NCI-H1694 (cell line): ENCODE data around the gene MBD3.

ENCODE experiments used
- DNase-seq: peaks from one replicate; lab custom pipeline; 2025; lab: John Stamatoyannopoulos, UW

The MBD3 gene

DNA sequence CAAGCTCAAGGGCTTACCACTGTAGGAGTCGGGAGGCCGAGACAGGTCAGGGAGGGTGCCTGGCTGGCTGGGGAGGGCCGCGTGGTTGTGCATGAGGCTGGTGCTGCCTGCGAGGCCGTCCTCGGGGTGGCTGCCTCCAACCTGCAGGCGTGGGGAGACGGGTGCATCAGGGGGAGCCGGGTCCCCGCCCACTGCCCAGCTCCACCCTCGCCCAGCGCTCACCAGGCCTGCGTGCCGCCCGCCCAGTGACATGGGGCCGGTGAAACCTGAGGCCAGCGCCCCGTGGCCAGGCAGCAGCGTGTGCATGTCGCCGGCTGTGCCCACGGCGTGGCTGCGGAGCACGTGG is 26.4 kb upstream of the MBD3 start:
- no peak for DNase-seq

DNA sequence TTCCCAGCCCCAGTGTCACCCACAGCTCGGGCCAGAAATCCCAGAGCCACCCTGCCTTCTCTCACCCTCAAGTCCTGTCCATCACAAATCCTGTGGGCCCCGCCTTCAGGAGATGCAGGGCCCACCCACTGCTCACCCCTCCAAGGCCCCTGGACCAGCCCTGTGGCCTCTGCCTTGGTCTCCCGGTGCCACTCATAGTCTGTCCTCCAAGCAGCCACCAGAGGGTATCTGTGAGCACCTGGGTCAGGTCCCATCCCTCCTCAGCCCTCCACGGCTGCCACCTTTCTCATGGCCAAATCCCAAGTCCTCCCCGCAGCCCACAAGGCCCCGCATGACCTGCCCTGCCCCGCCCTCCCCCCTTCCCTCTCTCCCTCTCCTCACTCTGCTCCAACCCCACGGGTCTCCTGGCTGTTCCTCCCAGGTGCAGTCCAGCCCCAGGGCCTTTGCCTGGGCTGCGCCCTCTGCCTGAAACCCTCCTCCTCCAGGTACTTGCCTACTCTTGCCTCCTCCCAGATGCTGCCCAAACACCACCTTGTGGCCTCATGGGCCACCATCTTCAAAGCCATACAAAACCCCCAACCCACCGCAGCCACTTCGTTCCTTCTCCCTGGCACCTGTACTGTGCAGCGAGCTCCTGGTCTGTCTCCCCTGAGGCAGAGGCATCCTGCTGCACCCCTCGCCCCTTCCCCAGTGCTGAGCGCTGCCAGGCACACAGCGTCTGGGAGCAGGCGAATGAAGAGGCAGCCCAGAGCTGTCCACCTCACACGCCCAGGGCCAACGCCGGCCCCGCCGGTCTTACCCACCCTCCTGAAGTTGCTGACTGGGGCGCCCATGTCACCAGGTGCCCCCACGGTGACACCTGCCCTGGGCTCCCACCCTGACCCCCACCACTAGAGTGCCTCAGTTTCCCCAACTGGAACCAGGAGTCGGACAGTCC is 25.8 kb upstream of the MBD3 start:
- DNase-seq: no peak

GRCh38 chr19:1616875-1617274 is 24.2 kb upstream of the MBD3 start:
- no peak for DNase-seq

- no peak for DNase-seq
Observed at GRCh38 chr19:1616396-1616795, 23.7 kb upstream of the MBD3 start.

- DNase-seq: no peak
Observed at GRCh38 chr19:1615156-1615765, 22.6 kb upstream of the MBD3 start.

DNA sequence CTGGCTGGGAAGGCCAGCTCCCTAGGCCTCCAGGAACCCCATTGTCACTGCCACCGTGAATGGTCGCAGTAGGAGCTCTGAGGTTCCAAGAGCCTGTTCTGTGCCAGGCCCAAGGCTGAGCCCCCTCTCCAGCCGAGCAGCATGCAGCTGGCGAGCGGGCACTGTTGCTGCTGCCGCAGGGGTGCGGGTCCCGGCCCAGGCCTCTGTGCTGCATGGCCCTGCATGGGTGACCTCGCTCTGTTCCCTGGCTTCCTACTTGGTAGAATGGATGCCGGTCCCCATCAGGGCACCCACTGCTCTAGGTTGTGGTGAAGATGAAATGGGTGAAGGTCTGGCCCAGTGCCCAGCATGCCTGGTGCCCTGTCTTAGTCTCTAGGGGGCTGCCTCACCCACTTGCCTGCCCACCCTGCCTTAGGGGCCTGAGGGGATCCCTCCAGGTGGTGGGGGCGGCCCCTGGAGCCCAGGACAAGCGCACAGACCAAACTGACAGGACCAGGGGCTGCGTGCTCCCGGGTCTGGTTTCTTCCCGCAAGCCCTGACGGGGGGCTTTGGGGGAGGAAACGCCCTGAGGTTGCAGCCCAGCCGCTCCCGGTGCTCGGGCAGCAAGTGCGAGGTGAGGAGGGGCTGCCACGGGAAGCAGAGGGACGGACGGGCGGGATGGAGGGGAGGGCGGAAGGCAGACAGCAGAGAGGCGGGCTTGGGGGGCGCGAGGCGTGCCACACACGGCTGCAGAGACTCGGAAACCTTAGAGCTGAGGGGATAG is 21.3 kb upstream of the MBD3 start:
- DNase-seq: no peak

DNA sequence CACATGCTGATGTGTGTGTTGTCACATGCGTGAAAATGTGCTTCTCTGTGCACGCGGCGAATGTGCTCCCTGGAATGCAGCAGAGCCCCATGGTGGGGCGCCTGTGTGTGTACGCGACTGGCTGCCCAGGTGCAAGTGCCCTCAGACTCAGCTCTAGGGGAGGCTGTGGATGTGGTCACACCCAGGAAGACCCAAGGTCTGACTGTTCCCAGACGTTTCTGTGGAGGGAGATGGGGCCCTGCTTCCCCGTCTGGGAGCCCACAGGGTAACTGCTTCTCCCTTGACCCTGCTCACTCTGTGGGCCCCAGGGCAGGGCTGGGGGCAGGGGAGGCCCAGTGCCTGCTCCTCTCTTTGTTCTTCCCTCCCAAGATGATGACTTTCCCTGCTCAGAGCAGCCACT is 20.5 kb upstream of the MBD3 start:
- no peak for DNase-seq

GRCh38 chr19:1612114-1613086 is 19.7 kb upstream of the MBD3 start:
- no peak for DNase-seq

DNA sequence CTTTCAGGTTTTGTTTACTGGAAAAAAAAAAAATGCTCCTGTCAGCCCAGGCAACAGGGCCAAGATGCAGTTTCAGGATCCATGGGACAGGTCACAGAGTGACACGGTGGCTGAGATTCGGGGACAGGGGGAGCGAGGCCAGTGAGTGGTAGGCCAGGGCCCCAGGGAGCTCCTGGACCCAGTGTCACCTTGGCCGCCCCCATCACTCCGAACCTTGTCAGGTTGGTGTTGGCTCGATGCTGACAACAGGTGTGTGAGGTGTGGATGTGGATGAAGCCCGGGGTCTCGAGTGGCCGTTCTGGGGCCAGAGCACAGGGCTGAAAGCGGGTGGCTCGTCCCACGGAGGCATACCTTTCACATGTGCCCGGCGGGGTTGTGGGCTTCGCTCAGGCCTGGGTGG is 18.7 kb upstream of the MBD3 start:
- no peak for DNase-seq

GRCh38 chr19:1610579-1610978 is 17.9 kb upstream of the MBD3 start:
- DNase-seq: no peak

DNA sequence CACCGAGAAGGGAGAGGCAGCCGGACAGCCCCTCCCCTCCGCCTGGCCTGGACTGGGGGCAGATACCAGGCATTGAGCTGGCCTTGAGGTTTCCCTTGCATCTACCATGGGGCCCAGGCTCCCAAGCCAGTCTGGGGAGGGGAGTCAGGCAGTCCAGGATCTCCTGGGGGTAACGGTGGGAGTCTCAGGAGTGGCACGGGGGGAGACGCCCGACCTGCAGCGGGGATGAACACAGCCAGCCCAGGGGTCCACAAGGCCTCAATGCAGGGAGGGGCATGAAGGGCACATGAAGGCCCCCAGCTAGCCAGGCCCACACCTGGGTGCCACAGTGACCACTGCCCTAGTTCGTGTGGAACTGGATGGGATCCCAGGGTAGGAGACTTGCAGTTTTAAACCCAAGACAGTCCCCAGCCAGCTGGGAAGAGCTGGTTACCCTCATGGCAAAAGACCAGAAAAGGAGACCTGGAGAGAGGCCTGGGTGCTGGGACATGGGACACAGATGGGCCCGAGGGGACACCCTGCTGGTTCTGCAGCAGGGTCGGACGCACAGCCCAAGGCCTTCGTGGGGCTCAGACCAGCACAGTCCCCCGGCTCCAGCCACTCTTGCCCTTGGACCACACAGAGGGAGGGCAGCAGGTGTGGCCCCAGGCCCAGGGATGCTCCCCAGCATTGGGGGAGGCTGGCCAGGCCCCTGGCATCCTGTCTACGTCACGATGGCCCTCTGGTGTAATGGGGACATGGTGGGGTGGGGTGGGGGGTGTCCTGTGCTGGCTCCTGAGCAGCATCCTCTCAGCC is 17.2 kb upstream of the MBD3 start:
- no peak for DNase-seq

GRCh38 chr19:1609103-1609396 is 16.4 kb upstream of the MBD3 start:
- DNase-seq: no peak

DNA sequence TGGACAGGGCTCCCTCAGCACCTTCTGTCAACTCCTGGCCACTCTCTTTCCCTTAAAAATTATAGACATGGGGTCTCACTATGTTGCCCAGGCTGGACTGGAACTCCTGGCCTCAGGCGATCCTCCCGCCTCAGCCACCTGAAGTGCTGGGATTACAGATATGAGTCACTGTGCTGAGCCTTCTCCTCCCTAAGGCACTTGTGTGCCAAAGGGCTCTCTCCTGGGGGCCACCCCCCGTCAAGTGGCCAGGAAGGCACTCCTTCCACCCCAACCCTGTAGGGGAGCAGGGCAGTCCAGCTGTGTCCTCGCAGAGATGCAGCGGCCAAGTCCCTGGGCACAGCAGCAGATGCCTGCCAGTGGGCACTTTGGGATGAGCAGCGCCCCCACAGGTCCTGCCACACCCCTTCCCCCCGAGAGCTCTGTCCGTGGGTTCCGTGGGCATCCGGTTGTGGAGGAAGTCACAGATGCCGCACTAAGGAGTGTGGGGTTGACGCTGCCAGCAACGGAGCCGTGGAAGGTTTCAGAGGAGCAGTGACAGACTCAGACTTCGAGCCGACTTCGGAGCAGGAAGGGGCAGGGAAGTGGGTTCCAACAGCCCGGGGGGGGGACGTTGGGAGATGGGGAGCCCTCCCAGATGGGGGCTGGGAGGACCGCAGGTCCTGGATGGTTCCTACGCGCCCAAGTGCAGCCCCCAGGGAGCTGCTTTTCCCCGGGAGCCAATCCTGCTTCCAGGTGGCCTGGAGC is 15.9 kb upstream of the MBD3 start:
- DNase-seq: no peak

GRCh38 chr19:1606138-1606651 is 13.5 kb upstream of the MBD3 start:
- DNase-seq: no peak

DNA sequence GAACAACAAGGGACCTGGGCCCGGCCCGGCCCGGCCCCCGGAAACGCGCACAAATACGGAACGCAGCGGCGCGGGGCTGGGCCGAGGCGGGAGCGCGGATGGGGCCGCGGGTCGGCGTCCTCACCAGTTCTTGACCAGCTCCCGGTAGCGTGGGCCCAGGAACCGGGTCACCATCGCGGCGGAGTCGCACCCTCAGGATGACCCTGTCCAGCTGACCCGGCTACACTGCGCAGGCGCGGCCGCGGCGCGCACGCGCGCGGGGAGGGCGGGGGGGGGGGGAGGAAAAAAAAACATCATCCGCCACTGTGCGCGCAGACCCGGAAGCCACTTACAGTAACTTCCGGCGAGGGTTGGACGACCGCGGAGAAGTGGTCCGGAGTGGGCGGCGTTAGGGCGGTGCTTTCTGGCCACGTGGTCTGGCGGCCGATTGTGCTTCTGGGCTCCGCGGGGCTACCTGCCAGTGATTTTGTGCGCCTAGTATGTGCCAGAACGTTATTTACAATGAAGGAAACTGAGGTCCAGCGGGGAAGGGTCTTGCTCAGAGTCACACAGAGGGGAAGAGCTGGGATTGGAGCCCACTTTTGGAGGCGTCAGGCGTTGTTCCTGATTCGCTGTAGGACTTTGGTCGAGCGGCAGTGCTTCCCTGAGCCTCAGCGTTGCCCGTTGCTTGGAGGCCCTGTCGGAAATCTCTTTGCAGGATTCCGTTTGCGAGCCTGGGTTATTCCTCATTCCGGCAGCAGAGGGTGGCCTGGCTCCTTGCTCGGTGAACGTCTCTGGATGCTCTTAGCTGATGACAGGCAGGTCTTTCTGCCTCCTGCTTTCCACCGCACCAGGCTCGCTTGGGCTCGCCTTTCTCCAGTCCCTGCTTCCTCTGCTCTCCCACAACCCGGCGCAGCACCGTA is 12.8 kb upstream of the MBD3 start, which contains the start of gene UQCR11:
TSS of gene UQCR11 (minus strand) at position 227 of the 902 bp plus-strand sequence. CDS start at position 174, 53 bp downstream.
- DNase-seq: peak; percentile 87

DNA sequence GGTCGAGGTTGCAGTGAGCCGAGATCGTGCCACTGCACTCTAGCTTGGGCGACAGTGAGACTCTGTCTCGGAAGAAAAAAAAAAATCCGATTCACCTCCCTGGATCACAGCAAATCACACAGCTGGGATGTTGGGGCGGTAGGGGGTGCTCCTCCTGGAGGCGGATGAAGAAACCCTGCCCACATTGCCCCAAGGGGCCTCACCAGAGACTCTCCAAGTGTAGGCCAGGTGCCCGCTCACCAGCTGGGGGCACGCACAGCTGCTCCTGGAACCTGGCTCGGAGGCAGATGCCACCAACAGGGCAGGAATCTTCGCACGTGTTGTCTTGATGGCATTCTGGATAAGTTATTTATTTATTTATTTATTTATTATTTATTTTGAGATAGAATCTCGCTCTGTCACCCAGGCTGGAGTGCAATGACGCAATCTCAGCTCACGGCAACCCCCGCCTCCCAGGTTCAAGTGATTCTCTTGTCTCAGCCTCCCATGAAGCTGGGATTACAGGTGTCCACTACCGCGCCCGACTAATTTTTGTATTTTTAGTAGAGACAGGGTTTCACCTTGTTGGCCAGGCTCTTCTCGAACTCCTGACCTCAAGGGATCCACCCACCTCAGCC is 9.5 kb upstream of the MBD3 start:
- no peak for DNase-seq

DNA sequence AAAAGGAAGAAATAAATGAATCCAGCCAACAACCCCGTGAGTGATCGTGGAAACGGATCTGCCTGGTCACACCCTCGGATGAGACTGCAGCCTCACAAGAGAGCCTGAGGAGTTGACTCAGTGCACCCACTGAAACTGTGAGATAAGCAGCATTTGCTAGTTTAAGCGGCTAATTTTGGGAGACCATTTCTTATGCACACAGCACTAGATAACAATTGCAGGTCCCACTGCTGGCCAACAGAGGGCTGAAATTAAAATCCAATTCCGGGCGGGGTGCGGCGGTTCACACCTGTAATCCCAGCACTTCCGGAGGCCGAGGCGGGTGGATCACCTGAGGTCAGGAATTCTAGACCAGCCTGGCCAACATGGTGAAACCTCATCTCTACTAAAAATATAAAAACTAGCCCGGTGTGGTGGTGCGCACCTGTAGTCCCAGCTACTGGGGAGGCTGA is 9.0 kb upstream of the MBD3 start:
- no peak for DNase-seq

DNA sequence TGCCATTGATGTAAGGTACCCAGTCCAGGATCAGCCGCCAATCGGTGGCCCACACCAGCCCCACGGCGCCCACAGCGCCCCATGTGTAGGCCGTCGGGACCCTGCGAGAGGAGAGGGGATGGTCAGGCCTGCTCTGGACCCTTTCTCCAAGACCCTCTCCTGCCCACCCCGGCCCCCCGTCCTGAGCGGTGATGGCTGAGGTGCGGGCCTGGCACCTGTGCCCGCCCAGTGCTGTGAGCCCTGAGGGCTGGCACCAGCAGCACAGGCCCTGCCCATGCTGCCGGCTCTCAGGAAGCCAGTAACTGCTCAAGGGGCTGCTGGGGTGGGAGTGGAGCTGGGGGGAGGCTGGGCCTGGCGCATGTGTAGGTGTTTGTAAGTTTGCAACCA is 6.8 kb upstream of the MBD3 start:
- DNase-seq: no peak
